ACC112 (cell line): ENCODE measurements around the gene HS2ST1.
"Not testable (repeated sequence)": the region's sequence is repeated elsewhere in the genome, so short reads cannot be mapped to it uniquely, and the experiment has no call there.

Source experiments
- H2AFZ ChIP-seq: fragments of 200-600 bp; sonication (generic); one replicate; pipeline ENCODE4 v1.6.0; 2017; ENCODE audit warnings: antibody characterized with exemption, low read length; ENCODE audit not compliant: unreplicated experiment
- H3K27ac ChIP-seq: fragments of 200-600 bp; sonication (generic); 2 replicates; pipeline ENCODE4 v1.5.1; 2014; ENCODE audit warnings: low read depth, mild to moderate bottlenecking, antibody characterized with exemption, low read length, moderate library complexity
- H3K27me3 ChIP-seq: fragments of 200-600 bp; sonication (generic); 2 replicates; pipeline ENCODE4 v1.6.1; 2014; ENCODE audit warnings: mild to moderate bottlenecking, antibody characterized with exemption, low read length, moderate library complexity, mixed read lengths; ENCODE audit not compliant: insufficient read depth
- H3K36me3 ChIP-seq: fragments of 200-600 bp; sonication (generic); 2 replicates; pipeline ENCODE4 v1.6.1; 2016; ENCODE audit warnings: mild to moderate bottlenecking, antibody characterized with exemption, low read length, moderate library complexity, mixed read lengths; ENCODE audit not compliant: insufficient read depth
- H3K4me1 ChIP-seq: fragments of 200-600 bp; sonication (generic); one replicate; pipeline ENCODE4 v1.6.1; 2016; ENCODE audit warnings: low read length, mixed read lengths; ENCODE audit not compliant: insufficient read depth, unreplicated experiment, control insufficient read depth
- H3K4me3 ChIP-seq: fragments of 200-600 bp; sonication (generic); 2 replicates; pipeline ENCODE4 v1.5.1; 2014; ENCODE audit warnings: mild to moderate bottlenecking, low read depth, low read length
- H3K79me2 ChIP-seq: fragments of 200-600 bp; sonication (generic); one replicate; pipeline ENCODE4 v1.6.0; 2016; ENCODE audit warnings: low read length; ENCODE audit not compliant: control insufficient read depth, unreplicated experiment, insufficient read depth

Gene HS2ST1

GRCh38 chr1:86991549-86992186 is 77.2 kb downstream of the HS2ST1 start:
- no peaks in the 10 kb centered on the region for H3K27me3 ChIP-seq
- no peak overlapping the region for H3K27ac ChIP-seq
- no peak overlapping the region for H3K4me3 ChIP-seq
- peaks cover 16% of the 10 kb centered on the region for H3K4me1 ChIP-seq
- no peaks in the 10 kb centered on the region for H3K79me2 ChIP-seq
- H2AFZ ChIP-seq: no peak overlapping the region
- no peaks in the 10 kb centered on the region for H3K36me3 ChIP-seq

- Histone ChIP-seq H3K27ac (no peak overlapping the region), H3K4me3 (no peak overlapping the region), H2AFZ (no peak overlapping the region), H3K27me3 (no peaks in the 10 kb centered on the region), H3K36me3 (no peaks in the 10 kb centered on the region), H3K79me2 (no peaks in the 10 kb centered on the region), H3K4me1 (peaks cover 16% of the 10 kb centered on the region)
These were observed 78.4 kb downstream of the HS2ST1 start for GRCh38 chr1:86992861-86993260.

- Histone ChIP-seq H3K4me3 (no peak overlapping the region), H3K4me1 (peaks cover 16% of the 10 kb centered on the region), H3K79me2 (no peaks in the 10 kb centered on the region), H3K27me3 (no peaks in the 10 kb centered on the region), H3K27ac (no peak overlapping the region), H3K36me3 (no peaks in the 10 kb centered on the region), H2AFZ (no peak overlapping the region)
These were observed 79.0 kb downstream of the HS2ST1 start for GRCh38 chr1:86993269-86993985.

- Histone ChIP-seq H3K36me3 (no peaks in the 10 kb centered on the region), H3K27ac (no peak overlapping the region), H3K4me1 (peaks cover 16% of the 10 kb centered on the region), H3K27me3 (no peaks in the 10 kb centered on the region), H3K79me2 (no peaks in the 10 kb centered on the region), H3K4me3 (no peak overlapping the region), H2AFZ (no peak overlapping the region)
These were observed 79.6 kb downstream of the HS2ST1 start for GRCh38 chr1:86994061-86994460.

- H3K79me2 ChIP-seq: no peaks in the 10 kb centered on the region
- H3K27ac ChIP-seq: no peak overlapping the region
- H3K4me1 ChIP-seq: peaks cover 15% of the 10 kb centered on the region
- no peaks in the 10 kb centered on the region for H3K27me3 ChIP-seq
- H3K36me3 ChIP-seq: no peaks in the 10 kb centered on the region
- H3K4me3 ChIP-seq: no peak overlapping the region
- H2AFZ ChIP-seq: no peak overlapping the region
These were observed 83.1 kb downstream of the HS2ST1 start for GRCh38 chr1:86997538-86997937.

- Histone ChIP-seq H3K36me3 (no peaks in the 10 kb centered on the region), H2AFZ (no peak overlapping the region), H3K27ac (no peak overlapping the region), H3K4me3 (no peak overlapping the region), H3K4me1 (peaks cover 8% of the 10 kb centered on the region), H3K79me2 (no peaks in the 10 kb centered on the region), H3K27me3 (no peaks in the 10 kb centered on the region)
These were observed 83.8 kb downstream of the HS2ST1 start for GRCh38 chr1:86998280-86998679.

GRCh38 chr1:86998727-86999126 is 84.3 kb downstream of the HS2ST1 start:
- Histone ChIP-seq H2AFZ (no peak overlapping the region), H3K4me3 (no peak overlapping the region), H3K27me3 (no peaks in the 10 kb centered on the region), H3K27ac (no peak overlapping the region), H3K79me2 (no peaks in the 10 kb centered on the region), H3K4me1 (peaks cover 3% of the 10 kb centered on the region), H3K36me3 (no peaks in the 10 kb centered on the region)

GRCh38 chr1:87000460-87000859 is 86.0 kb downstream of the HS2ST1 start:
- no peaks in the 10 kb centered on the region for H3K4me1 ChIP-seq
- H3K27me3 ChIP-seq: no peaks in the 10 kb centered on the region
- no peaks in the 10 kb centered on the region for H3K36me3 ChIP-seq
- H3K79me2 ChIP-seq: no peaks in the 10 kb centered on the region
- no peak overlapping the region for H2AFZ ChIP-seq
- no peak overlapping the region for H3K27ac ChIP-seq
- no peak overlapping the region for H3K4me3 ChIP-seq

- Histone ChIP-seq H3K4me1 (no peaks in the 10 kb centered on the region), H3K4me3 (no peak overlapping the region), H3K27me3 (no peaks in the 10 kb centered on the region), H2AFZ (no peak overlapping the region), H3K36me3 (no peaks in the 10 kb centered on the region), H3K79me2 (no peaks in the 10 kb centered on the region), H3K27ac (no peak overlapping the region)
These were observed 90.4 kb downstream of the HS2ST1 start for GRCh38 chr1:87004857-87005256.

- H3K36me3 ChIP-seq: no peaks in the 10 kb centered on the region
- no peaks in the 10 kb centered on the region for H3K79me2 ChIP-seq
These were observed 92.9 kb downstream of the HS2ST1 start for GRCh38 chr1:87007323-87007722.

GRCh38 chr1:87013385-87013784 is 99.0 kb downstream of the HS2ST1 start:
- H3K4me3 ChIP-seq, H3K79me2 ChIP-seq, H3K27me3 ChIP-seq, H3K36me3 ChIP-seq, H3K4me1 ChIP-seq, H2AFZ ChIP-seq, H3K27ac ChIP-seq: not testable (repeated sequence)

More at GRCh38 chr1:87007323-87007722, 92.9 kb downstream of the HS2ST1 start:
- H3K27me3 ChIP-seq: no peaks in the 10 kb centered on the region
- no peak overlapping the region for H3K4me3 ChIP-seq
- H3K27ac ChIP-seq: no peak overlapping the region
- H3K4me1 ChIP-seq: no peaks in the 10 kb centered on the region
- H2AFZ ChIP-seq: no peak overlapping the region
